Measurements from ENCODE around the gene CREG1.

CREG1 gene

DNA sequence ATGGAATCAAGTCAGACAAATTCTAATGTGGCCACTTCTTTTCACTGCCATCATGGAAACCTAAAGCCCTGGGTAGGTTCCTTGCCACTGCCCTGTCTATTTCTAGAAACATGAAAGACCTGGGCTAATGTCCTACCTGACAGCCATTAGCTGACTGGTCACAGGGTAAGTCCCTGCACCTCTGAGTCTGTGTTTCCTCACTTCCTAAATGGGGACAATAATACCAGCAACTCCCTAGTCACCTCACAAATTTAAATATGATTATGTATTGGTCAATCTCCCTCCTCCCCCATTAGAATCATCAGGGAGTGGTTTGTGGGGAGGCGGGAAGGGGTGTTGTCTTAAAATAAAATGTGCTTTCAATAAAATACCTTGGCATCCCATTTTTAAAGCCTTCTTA is 2.2 kb downstream of the CREG1 start:
- TF ChIP-seq, protein P1, sequence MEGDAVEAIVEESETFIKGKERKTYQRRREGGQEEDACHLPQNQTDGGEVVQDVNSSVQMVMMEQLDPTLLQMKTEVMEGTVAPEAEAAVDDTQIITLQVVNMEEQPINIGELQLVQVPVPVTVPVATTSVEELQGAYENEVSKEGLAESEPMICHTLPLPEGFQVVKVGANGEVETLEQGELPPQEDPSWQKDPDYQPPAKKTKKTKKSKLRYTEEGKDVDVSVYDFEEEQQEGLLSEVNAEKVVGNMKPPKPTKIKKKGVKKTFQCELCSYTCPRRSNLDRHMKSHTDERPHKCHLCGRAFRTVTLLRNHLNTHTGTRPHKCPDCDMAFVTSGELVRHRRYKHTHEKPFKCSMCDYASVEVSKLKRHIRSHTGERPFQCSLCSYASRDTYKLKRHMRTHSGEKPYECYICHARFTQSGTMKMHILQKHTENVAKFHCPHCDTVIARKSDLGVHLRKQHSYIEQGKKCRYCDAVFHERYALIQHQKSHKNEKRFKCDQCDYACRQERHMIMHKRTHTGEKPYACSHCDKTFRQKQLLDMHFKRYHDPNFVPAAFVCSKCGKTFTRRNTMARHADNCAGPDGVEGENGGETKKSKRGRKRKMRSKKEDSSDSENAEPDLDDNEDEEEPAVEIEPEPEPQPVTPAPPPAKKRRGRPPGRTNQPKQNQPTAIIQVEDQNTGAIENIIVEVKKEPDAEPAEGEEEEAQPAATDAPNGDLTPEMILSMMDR (conservative IDR thresholded peaks at IDR 0.05; ENCODE audit: low read depth, low read length), result no peak
- H3K4me3 ChIP-seq (ENCODE audit: low read length), result no peak overlapping the region
- no peak for DNase-seq (ENCODE audit: low read depth)

DNA sequence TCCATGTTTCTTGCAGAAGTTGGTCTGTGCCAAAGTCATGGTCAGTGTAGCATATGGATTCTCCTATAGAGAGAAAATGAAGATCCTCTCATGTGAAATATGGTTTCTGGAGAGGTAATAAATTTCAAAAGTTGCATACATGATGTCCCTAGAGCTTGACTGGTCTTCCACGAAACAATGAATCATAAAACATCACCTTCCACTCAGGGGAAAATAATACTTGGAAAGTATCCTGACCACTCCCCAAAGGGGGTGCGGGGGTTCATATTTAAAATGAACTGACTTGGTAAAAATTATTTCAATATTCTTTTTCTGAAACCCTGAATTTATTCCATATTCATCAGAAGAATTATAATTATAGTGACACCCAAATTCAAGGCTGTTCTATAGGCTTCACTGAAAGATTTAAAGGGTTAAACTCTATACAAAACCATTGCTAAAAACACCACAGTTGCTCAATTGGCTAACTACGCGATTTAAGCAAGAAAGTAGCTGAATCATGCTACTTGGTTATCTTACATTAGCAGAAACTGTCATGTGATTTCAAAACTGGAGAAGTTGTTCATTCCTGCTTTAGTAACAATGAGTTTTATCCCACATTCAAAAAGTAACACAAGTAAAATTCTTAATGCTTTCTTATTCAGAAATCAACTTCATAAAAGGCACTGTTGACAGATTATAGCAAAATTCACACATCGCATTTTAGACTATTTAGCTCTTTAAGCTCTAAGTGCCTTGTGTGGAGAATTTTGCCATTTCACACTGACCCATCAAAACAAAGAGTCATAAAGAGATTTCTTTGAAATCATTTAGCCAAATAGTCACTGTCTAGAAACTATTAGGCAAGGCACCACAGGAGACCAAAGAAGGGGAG is 5.3 kb downstream of the CREG1 start:
- TF ChIP-seq, protein P1 (conservative IDR thresholded peaks at IDR 0.05; ENCODE audit: low read depth, low read length), result no peak
- DNase-seq (ENCODE audit: low read depth), result no peak
- no peak overlapping the region for H3K4me3 ChIP-seq (ENCODE audit: low read length)

DNA sequence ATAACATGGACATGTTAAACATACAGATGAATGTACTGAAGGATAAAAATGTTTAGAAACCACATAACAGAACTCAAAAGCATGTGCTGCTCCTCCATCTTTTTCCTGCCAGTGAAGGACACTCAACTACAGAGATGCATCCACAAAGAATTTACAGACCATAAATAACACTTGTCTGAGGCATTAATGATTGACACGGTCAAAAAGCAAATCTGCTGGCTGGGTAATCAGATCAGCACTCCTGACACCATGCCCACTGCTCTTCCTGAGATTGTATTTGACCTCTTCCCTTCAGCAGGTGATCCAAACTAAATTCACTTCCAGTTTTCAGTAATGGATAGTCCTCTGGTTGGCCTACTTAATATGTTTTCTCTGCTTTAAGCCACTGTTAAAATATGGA is 6.6 kb downstream of the CREG1 start:
- DNase-seq (ENCODE audit: low read depth), result no peak
- TF ChIP-seq, protein P1 (conservative IDR thresholded peaks at IDR 0.05; ENCODE audit: low read depth, low read length), result no peak
- no peak overlapping the region for H3K4me3 ChIP-seq (ENCODE audit: low read length)

DNA sequence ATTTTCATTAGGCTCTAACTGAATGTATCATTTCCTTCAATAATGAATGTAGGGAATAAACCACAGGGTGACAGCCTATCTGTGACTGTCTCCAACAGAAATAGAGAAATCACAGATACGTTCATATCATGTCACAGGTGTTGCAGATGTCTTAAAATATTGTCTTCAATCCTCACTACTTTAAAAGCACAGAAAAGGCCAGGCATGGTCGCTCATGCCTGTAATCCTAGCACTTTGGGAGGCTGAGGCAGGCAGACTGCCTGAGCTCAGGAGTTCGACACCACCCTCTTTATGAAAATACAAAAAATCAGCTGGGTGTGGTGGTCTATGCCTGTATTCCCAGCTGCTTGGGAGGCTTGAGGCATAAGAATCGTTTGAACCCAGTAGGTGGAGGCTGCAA is 8.2 kb downstream of the CREG1 start:
- TF ChIP-seq, protein P1 (conservative IDR thresholded peaks at IDR 0.05; ENCODE audit: low read depth, low read length), result no peak
- DNase-seq (ENCODE audit: low read depth), result no peak

DNA sequence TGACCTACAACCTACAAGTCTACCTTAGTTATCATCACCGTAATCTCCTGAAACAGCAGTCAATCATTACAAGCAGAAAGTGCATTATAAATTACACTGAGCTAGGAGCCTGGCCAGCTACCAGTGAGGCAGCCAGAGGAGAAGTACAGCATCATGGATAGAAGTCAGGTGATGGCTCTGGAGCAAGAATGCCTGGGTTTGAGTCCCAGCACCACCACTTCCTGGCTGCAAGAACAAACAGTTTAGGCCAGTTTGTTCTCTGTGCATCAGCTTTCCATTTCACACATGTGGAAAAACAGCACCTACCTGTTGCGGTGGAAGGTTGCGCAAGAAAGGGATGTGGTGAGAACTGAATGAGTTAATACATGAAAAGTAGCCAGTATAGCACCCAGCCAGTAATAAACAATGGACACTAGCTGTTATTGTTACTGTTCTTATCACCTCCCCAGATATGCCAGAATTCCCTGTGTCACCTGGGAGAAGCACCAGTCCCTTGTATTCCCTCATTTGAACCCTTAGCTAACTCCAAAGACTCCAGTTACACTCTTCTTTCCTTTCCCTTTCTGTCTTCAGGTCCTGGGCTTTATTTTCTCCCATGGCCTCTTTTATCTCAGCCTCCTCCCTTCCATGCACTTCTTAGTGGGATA is 9.0 kb downstream of the CREG1 start:
- DNase-seq (ENCODE audit: low read depth), result no peak
- H3K4me3 ChIP-seq (ENCODE audit: low read length), result no peak overlapping the region
- TF ChIP-seq, protein P1 (conservative IDR thresholded peaks at IDR 0.05; ENCODE audit: low read depth, low read length), result no peak

More for the DNA sequence above, 8.2 kb downstream of the CREG1 start:
- no peak overlapping the region for H3K4me3 ChIP-seq (ENCODE audit: low read length)

DNA sequence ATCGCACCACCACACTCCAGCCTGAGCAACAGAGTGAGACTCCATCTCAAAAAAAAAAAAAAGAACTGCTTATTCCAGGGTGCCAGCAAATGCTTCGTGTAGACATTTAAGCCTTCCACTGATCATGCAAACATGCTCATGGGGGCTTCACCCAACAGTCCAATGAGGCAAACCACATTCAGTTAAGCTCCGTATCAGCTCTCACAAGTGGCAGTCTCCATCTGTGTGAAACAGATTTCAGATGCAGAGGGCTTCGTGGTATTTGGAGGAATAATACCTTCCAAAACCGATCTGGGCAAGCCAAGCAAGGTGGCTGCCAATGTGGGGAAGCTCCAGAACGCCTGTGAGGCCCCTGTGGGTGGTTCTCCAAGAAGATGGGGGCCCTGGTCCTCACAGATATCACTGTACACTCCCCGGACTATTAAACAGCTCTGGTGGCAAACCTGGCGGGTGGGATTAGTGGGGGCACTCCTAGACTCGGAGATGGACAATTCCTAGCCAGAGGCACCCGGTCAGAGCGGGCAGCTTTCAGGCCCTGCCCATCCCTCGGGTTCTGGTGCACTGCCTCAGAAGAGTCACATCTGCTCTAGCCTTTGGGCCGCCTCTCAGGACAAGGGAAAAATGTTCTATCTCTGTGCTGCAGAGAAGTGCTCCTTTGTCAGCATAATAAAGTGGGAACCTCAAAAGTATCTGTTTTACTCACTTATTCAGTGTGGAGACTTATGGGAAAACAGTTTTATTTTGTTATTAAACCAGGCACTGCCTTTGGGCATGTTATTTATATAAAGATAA is 10.2 kb downstream of the CREG1 start:
- no peak for DNase-seq (ENCODE audit: low read depth)
- no peak overlapping the region for H3K4me3 ChIP-seq (ENCODE audit: low read length)
- TF ChIP-seq, protein P1 (conservative IDR thresholded peaks at IDR 0.05; ENCODE audit: low read depth, low read length), result no peak

All from retinal pigment epithelial cell (primary cell).